ENCODE data around the gene SH3RF3. TPM values are rescaled to one million over a fixed set of nuclear protein-coding genes. Genes with fewer than 3 reads are reported as not detected.

Gene SH3RF3
- total RNA-seq, 2 donors from 2014 or later = 1.5 to 1.8 TPM

DNA sequence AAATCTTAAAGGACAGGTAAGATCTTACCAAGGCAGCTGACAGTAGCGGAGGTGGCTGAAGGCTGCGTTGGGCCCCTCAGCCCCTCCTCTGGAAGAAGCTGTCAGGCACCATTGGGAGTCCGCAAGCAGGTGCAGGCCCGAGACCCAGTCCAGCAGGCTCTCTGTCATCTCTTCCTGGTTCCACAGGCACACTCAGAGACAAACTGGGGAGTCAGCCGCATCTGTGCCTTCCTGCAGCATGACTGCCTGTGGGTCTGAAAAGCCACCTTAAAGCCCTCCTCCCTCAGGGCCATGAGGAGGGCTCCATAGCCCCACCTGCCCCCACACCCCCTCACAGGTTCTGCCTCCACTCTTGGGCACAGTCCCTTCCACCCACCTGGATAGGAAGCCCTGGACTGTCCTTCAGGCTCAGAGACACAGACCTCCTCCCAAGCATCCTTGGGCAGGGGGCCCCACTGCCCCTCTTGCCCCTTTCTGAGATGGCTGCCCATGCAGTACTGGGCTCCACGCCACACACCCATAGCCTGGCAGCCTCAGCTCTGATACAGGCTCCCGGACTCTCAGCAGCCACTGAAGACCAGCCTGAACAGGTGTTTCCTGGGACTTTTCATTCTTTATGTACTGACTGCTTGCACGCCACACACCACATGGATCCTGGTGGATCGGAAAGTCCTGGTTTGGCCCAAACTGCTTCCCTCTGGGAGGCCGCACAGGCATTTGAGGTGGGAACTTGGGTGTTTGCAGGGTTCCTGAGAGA lies 245.0 kb downstream of the SH3RF3 start:
- H3K4me1 Mint-ChIP-seq = no peaks in the 10 kb centered on the region
- H3K27ac Mint-ChIP-seq = no peak overlapping the region
- H3K4me3 Mint-ChIP-seq = no peak overlapping the region
- no peaks in the 10 kb centered on the region for H3K4me1 ChIP-seq (ENCODE audit: control insufficient read depth, insufficient read depth, low read length)
- H3K9me3 ChIP-seq (ENCODE audit: control insufficient read depth, low read length) = no peaks in the 10 kb centered on the region
- H3K9me3 Mint-ChIP-seq = no peaks in the 10 kb centered on the region
- no peaks in the 10 kb centered on the region for H3K36me3 Mint-ChIP-seq (ENCODE audit: low read depth)
- no peaks in the 10 kb centered on the region for H3K36me3 ChIP-seq (ENCODE audit: control insufficient read depth, insufficient read depth, low read length)
- peak; percentile 32 for DNase-seq
- TF ChIP-seq, protein P1, sequence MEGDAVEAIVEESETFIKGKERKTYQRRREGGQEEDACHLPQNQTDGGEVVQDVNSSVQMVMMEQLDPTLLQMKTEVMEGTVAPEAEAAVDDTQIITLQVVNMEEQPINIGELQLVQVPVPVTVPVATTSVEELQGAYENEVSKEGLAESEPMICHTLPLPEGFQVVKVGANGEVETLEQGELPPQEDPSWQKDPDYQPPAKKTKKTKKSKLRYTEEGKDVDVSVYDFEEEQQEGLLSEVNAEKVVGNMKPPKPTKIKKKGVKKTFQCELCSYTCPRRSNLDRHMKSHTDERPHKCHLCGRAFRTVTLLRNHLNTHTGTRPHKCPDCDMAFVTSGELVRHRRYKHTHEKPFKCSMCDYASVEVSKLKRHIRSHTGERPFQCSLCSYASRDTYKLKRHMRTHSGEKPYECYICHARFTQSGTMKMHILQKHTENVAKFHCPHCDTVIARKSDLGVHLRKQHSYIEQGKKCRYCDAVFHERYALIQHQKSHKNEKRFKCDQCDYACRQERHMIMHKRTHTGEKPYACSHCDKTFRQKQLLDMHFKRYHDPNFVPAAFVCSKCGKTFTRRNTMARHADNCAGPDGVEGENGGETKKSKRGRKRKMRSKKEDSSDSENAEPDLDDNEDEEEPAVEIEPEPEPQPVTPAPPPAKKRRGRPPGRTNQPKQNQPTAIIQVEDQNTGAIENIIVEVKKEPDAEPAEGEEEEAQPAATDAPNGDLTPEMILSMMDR (conservative IDR thresholded peaks at IDR 0.05) = no peak
- H3K9ac ChIP-seq (ENCODE audit: extremely low read depth, low read length, poor library complexity, severe bottlenecking) = no peak overlapping the region
- H3K4me3 ChIP-seq (ENCODE audit: low read length) = no peak overlapping the region
- peak overlapping the region; percentile 6 for H3K27ac ChIP-seq (ENCODE audit: low read depth, low read length)
- no peaks in the 10 kb centered on the region for H3K27me3 Mint-ChIP-seq (ENCODE audit: insufficient read depth)
- H3K27me3 ChIP-seq (ENCODE audit: control insufficient read depth, insufficient read depth, low read length, poor library complexity, severe bottlenecking) = peaks cover 6% of the 10 kb centered on the region
- 85 to 88% methylated on average over 9 to 10 of the region's 10 CpGs for WGBS, 2 experiments (ENCODE audit: insufficient coverage in 1 of 2, insufficient read length in 1 of 2)

DNA sequence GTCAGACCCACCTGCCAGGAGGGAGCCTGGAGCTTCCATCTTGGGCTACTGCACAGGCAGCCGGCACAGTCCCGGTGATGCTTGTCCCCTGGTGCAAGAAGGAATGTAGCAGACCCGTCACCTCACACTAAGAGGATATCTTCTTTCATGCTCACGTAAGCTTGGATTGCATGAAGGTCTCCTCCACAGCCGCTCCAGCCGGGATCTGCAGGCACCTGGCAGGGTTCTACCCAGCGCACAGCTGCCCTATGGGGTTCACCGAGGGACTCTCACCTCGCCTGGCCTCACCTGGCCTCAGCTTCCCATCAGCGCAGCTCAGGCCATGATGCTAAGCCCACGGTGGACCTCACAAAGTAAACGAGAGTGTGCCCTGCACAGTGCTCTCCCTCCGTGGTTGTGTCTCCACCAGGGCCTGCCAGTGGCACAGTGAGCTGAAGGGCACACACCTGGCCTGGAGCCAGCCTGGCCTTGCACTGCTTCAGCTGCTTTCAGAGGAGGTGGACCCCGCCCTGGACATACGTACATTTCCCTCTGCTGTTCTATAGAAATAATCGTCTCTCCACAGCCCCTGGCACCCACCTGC lies 245.6 kb downstream of the SH3RF3 start:
- no peaks in the 10 kb centered on the region for H3K36me3 Mint-ChIP-seq (ENCODE audit: low read depth)
- H3K27ac Mint-ChIP-seq = no peak overlapping the region
- DNase-seq = peak; percentile 24
- Histone ChIP-seq H3K36me3 (ENCODE audit: control insufficient read depth, insufficient read depth, low read length) (no peaks in the 10 kb centered on the region), H3K27ac (ENCODE audit: low read depth, low read length) (no peak overlapping the region), H3K27me3 (ENCODE audit: control insufficient read depth, insufficient read depth, low read length, poor library complexity, severe bottlenecking) (peaks cover 6% of the 10 kb centered on the region), H3K4me1 (ENCODE audit: control insufficient read depth, insufficient read depth, low read length) (no peaks in the 10 kb centered on the region), H3K4me3 (ENCODE audit: low read length) (no peak overlapping the region), H3K9me3 (ENCODE audit: control insufficient read depth, low read length) (no peaks in the 10 kb centered on the region), H3K9ac (ENCODE audit: extremely low read depth, low read length, poor library complexity, severe bottlenecking) (no peak overlapping the region)
- H3K27me3 Mint-ChIP-seq (ENCODE audit: insufficient read depth) = no peaks in the 10 kb centered on the region
- TF ChIP-seq, protein P1 (conservative IDR thresholded peaks at IDR 0.05) = no peak
- H3K4me3 Mint-ChIP-seq = no peak overlapping the region
- WGBS, 2 experiments (ENCODE audit: insufficient coverage in 1 of 2, insufficient read length in 1 of 2) = 91 to 96% methylated on average over 15 to 16 of the region's 16 CpGs
- H3K9me3 Mint-ChIP-seq = no peaks in the 10 kb centered on the region
- no peaks in the 10 kb centered on the region for H3K4me1 Mint-ChIP-seq

DNA sequence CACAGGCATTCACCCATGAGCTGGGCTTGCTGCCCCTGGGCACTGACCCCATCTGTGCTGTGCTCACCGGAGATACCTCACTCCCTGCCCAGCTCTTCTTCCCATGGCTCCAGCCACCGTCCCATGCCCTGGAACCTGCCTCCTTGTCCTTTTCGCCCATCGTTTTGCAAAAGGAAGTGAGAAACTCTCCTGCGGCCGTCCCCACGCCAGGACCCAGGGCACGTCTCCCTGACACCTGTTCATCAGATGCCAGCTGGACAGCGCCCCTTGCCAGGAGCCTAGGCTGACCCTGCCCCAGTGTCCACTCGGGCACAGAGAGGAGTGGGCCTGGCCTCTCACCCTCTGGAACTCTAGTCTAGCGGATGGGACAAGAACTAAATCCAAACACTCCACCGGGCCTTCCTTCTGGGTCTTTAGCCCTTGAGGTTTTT lies 246.1 kb downstream of the SH3RF3 start:
- Histone ChIP-seq H3K27me3 (ENCODE audit: control insufficient read depth, insufficient read depth, low read length, poor library complexity, severe bottlenecking) (peaks cover 6% of the 10 kb centered on the region), H3K27ac (ENCODE audit: low read depth, low read length) (no peak overlapping the region), H3K36me3 (ENCODE audit: control insufficient read depth, insufficient read depth, low read length) (no peaks in the 10 kb centered on the region), H3K4me3 (ENCODE audit: low read length) (no peak overlapping the region), H3K9me3 (ENCODE audit: control insufficient read depth, low read length) (no peaks in the 10 kb centered on the region), H3K9ac (ENCODE audit: extremely low read depth, low read length, poor library complexity, severe bottlenecking) (no peak overlapping the region), H3K4me1 (ENCODE audit: control insufficient read depth, insufficient read depth, low read length) (no peaks in the 10 kb centered on the region)
- DNase-seq = peak; percentile 22
- TF ChIP-seq, protein P1 (conservative IDR thresholded peaks at IDR 0.05) = no peak
- no peaks in the 10 kb centered on the region for H3K27me3 Mint-ChIP-seq (ENCODE audit: insufficient read depth)
- no peaks in the 10 kb centered on the region for H3K4me1 Mint-ChIP-seq
- H3K36me3 Mint-ChIP-seq (ENCODE audit: low read depth) = no peaks in the 10 kb centered on the region
- H3K4me3 Mint-ChIP-seq = no peak overlapping the region
- WGBS, 2 experiments (ENCODE audit: insufficient coverage in 1 of 2, insufficient read length in 1 of 2) = 91 to 93% methylated on average over 9 to 12 of the region's 12 CpGs
- H3K27ac Mint-ChIP-seq = no peak overlapping the region
- H3K9me3 Mint-ChIP-seq = no peaks in the 10 kb centered on the region
